Activated CD8-positive, alpha-beta memory T cell treated with anti-CD3 and anti-CD28 coated beads for 1 hour (primary cell): ENCODE measurements around the gene WLS.
"Not testable (repeated sequence)": the region's sequence is repeated elsewhere in the genome, so short reads cannot be mapped to it uniquely, and the experiment has no call there.

Source experiments
- DNase-seq, 2 donors: peaks; one replicate each; pipeline ENCODE4 v3.0.0-alpha.2; 2020; ENCODE audit warnings: low read depth in 1 of 2; ENCODE audit errors: extremely low read depth in 1 of 2

The WLS gene

DNA sequence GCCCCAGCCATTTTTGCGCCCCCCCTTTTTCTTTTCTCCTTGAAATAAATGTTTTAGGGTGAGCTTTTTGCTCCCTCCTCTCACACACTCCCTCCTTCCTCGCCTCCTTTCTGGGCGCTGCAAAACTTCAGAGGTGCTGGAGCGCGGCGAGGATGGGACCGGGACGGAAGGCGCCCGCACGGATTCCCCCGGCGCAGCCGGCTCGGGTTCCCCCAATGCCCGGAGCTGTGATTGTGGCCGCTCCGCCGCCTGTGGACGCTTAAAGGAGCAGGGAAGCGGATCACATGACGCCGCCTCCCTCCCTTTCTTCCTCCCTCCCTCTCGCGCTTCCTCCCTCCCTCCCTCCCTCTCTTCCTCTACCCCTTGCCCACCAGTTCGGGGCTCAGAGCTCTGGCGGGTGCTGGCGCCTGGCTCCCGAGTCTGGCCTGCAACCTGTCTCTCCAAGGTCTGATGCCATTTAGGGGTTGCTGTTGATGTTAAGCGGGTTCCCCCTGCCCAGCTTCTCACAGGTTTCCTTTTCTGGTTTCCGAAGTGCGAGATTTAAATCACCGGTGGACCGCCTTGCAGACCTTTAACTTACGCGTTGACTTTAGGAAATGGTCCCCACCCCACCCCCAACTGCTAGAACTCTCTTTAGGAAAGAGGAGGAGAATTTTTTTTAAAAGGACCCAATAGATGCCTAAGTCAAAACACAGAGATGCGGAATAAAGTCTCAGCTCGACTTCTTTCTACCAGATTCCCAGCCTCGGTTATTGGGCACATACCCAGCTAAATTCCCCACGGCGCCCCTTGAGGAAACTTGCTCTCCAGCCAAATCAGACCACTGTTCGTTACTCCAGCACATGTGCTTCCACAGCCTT, at the start of gene WLS:
TSS of gene WLS (minus strand) at position 235 of the 860 bp plus-strand sequence. CDS start at position 11, 224 bp downstream.
- DNase-seq = no peak

DNA sequence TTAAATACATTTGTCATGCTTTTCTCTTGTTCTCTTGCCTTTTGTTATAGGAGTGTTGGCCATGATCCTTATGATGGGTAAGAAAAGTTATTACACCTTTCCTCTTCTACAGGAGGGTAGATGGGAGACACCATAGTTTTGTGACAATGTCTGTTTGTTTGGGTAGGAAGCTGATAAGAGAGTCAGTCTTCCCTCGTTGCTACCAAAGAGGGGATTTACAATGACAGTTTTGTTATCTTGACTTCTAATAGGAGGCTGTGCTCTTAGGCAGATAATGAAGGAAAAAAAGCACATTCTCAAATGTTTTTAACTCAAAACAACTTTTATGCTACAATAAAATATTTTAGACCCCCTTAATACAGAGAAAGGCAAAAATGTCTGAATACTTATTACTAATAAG, 48.0 kb upstream of the WLS start:
- no peak for DNase-seq

DNA sequence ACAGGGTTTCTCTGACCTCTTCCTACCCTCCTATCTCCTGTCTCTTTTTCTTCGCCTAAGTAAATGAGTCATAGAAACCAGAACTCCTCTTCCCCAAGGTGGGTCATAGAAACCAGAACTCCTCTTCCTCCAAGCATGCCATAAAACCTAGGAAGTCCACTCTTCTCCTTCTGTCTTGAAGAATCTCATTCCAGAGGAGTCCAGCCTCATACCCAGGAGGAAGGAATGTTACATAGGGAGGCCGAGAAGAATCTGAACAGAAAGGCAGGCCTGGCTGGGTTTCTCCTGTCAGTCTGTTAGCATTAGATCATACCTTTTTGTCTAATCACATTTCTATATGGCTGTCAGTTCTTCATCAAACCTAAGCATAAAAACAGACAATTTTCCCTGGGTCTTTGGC, 47.5 kb upstream of the WLS start:
- no peak for DNase-seq

DNA sequence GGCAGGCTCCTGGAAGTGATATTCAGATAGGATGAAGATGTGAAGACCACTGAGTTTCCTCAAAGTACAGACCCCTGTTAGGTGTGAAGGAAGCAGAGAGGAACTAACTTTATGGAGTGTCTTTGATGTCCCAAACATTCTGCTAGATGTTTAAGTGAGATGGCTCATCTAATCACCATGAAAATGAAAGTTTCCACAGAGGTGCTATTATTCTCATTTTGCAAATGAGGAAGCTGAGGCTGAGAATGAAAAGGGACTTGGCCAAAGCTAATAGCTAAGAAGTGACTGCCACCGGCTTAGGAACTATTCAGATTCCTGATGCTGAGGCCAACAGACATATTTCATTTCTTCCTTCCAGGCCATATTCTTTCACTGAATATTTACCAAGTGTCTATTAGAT, 45.9 kb upstream of the WLS start:
- DNase-seq = no peak

DNA sequence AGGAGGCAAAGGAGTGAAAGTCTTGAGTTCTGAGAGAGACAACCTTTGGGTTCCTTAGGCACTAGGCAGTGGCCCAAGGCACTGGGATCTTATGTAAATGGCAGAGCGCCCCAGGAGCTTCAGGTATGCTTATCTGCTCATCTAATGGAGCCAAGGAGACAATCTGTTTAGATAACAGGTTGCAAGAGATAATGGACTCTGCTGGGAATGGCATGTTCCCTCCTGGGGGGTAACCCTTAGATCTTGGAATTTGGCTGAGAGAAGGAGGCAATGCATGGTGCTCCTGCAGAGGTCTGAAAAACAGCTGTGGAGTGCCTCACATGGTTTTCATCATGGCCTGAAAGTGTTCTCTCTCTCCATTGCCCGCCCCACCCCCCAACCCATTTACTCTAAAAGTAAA, 44.1 kb upstream of the WLS start:
- DNase-seq = no peak

DNA sequence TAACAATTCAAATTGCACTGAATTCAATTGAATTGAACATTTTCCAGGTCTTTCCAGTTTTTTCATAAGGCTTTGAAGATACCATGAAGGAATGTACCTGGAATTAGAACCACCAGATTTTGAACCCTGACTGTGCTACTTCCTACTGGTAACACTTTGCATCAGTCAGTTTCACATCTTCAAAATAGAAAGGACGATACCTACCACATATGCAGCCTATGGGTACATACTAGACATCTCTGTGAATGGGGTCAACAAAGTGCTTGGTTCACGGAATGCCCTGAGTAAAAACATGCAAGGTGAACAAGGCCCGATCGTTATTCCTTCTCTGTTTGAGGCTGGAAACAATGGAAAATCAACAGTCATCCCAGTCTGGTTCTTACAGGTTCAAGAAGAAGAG, 41.2 kb upstream of the WLS start:
- no peak for DNase-seq

DNA sequence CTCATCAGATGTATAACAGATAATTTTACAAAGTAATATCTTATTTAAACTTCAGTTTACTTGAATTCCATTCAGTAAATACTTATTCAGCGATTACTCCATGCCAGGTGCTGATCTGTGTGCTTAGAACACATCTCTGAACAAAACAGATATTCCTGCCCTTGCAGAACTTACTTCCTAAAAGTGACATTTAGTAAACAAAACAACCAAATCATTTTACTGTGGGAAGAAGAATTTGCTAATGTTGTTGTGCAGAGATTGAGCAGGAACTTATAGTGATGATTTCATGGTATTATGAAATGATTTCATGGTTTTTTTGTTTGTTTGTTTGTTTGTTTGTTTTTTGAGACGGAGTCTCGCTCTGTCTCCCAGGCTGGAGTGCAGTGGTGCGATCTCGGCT, 39.3 kb upstream of the WLS start:
- DNase-seq = no peak

DNA sequence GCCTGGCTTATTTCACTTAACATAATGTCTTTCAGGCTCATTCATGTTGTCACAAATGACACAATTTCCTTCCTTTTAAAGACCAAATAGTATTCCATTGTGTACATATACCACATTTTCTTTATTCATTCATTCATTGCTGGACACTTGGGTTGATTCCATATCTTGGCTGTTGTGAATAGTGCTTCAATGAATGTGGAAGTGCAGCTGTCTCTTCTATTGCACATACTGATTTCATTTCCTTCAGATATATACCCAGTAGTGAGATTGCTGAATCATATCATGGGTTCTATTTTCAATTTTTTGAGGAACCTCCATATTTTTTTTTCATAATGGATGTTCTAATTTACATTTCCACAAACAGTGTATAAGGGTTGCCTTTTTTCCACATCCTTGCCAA, 38.6 kb upstream of the WLS start:
- no peak for DNase-seq

DNA sequence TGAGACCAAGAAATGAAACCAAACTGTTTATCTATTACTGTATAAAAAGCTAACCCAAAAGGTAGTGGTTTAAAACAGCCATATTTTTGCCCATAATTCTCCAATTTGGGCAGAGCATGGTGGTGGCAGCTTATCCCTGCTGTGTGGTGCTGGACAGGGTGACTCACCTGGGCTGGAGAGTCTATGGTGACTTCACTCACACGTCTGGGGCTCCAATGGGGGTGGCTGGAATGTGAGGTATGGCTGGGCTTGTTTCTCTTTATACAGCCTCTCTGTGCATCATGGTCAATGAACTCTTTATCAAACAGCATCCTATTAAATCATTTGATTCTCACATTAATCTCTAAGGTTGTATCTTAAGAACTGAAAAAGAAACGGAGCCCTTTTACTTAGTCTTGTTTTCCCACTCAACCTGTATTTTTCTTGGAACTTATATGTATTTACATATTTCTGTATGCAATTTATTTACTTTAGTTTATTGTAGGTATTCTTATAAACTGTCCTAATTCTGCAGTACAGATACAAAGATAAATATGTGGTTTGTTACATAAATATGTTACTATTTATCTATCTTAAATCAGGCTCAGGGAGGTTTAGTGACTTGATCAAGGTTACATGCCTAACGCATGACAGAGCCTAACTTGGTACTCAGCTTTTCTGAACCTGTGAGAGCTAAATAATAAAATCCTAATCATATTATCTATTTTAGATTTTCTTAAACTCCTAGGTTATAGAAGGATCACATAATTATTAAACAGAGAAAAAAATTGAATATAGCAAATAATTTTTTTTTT, 37.5 kb upstream of the WLS start:
- DNase-seq = no peak

DNA sequence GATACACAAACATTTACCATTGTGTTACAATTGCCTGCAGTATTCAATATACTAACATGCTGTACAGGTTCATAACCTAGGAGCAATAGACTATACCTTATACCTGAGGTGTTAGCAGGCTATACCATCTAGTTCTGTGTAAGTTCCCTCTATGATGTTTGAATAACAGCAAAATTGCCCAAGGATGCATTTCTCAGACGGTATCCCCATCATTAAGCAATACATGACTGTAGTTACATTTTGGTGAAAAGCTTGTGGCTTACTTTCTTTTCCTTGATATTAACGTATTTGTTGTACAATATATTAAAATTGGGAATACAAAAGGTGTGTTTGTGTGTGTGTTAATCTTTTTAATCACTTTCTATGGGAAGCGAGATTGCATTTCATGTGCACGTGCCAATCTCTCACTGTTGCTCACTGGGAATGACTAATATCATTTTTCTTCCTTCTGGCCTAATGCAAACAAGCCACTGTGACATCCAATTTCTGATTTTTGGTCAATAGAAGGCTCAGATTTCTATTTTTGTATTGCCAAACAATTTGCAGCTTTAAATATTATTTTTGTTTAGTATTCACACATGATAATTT, 36.7 kb upstream of the WLS start:
- DNase-seq = no peak

DNA sequence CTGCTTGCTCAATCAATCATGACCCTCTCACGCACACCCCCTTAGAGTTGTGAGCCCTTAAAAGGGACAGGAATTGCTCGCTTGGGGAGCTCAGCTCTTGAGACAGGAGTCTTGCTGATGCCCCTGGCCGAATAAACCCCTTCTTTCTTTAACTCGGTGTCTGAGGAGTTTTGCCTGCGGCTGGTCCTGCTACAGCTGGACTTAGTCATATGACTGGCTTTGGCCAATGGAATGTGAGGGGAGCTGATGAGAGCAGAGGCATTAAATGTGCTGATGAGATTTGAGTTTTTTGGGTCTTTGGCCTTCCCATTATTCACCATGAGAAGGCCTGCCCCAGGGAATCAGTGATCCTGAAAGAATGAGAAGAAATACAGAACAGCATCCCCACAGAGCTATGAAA, 24.5 kb upstream of the WLS start:
- DNase-seq = not testable (repeated sequence)

DNA sequence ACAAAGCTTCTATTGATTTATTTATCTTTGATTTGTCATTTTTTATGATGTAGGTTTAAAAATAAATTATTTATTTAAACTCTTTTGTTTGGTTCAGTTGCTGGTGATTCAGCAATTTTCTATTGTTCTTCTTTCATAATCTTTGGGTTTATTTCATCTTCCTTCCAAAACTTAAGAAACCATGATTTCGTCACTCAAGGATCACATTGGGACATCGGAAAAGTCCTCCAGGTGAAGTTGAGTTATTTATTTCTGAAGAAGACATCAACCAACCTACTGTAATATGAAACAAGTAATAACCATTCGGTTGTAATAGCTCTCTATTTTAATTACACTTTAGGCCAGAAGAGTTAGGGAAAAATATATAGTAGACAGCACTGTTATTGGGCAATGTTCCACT, 23.0 kb upstream of the WLS start:
- no peak for DNase-seq

DNA sequence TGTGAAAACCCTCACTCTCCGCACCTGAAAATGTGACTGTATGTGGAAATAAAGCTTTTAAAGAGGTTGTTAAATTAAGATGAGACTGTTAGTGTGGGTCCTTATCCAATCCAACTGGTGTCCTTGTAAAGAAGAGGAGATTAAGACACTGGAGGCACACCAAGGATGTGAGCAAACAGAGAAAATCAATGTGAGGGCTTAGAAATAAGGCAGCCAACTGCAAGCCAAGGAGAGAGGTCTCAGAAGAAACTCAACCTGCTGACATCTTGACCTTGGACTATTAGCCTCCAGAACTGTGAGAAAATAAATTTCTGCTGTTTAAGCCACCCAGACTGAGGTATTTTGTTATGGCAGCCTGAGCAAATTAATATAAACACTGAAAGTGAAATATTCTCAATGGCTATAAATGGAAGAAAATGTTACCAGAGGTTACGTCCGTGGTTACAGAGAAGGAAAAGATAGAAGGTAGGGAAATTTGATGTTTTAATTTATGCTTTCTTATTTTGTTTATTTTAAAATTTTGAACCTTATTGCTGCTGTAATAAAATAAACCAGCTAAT, 22.4 kb upstream of the WLS start:
- no peak for DNase-seq

DNA sequence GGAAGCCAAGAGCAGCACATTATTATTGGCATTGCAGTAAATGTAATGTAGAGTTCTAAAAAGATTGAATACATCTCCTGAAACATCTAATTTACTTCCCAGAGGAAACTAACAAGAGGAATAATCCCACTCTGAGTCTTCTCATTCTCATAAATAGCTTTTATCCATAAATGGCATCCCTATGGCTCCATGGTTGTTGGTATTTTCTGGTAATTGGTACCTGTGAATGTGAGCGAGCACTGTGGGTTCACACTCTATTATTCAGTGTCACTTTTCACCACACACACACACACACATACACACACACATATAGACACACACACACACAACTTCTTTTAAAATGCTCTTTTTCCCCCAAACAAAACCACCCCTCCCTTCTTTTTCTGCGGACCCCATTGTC, 4.7 kb upstream of the WLS start:
- DNase-seq = no peak

DNA sequence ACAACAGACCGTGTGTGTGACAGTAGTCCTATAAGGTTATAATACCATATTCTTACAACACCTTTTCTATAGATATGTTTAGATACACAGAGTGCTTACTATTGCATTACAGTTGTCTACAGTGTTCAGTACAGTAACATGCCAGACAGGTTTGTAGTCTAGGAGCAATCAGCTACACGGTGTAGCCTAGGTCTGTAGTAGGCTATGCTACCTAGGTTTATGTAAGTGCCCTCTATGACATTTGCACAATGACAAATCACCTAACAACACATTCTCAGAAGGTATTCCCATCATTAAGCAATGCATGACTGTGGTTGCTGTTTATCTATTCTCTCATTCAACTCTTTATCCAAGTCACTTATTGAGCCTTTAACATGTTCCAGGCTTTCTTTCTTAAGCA, 1.8 kb upstream of the WLS start:
- no peak for DNase-seq

DNA sequence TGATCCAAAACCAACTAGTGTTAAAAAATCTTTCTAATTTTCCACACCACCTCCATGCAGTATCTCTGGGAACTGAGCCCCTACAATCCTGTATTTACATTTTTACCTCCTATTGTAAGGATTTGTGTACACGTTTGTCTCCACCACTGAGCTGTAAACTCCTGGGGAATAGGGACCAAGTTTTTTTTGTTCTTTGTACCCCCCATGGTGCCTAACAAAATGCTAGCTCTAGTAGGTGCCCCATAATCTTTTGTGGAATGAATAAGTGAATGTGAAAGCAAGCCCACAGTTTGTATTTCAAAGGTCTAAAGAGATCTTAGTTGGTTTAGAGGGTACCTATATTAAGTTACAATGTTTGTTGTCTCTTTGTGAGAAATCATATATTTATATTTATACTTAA, 879 bp upstream of the WLS start:
- DNase-seq = no peak

DNA sequence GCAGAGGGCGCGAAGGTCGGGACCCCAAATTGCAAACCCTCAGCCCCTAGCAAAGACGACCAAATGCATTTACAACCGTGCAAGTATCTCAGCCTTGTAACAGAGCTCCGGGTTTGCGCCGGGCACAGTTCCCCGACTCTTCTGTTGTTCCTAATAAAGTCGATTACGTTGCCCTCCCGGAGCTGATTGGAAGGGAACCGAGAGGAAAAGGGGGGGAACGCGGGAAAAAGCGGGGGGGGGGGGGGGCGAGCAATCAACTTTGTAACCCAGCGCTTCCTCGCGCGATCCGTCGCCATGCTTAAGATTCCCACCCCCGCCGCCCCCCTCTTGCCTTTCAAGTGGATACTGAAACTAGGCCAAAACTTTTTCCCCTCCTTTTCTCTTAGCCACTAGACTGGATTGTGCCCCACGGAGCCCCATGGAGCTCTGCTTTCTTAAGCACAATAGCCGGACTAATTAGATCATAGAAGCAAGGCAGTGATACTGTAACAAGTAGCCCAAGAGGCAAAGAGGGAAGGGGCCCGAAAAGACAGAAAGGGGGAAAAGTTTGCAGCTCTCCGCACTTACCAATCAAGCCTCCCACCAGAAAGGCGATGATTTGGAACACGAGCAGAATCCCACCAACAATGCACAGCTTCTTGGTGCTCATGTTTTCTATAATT, 565 bp downstream of the WLS start:
- DNase-seq = no peak

DNA sequence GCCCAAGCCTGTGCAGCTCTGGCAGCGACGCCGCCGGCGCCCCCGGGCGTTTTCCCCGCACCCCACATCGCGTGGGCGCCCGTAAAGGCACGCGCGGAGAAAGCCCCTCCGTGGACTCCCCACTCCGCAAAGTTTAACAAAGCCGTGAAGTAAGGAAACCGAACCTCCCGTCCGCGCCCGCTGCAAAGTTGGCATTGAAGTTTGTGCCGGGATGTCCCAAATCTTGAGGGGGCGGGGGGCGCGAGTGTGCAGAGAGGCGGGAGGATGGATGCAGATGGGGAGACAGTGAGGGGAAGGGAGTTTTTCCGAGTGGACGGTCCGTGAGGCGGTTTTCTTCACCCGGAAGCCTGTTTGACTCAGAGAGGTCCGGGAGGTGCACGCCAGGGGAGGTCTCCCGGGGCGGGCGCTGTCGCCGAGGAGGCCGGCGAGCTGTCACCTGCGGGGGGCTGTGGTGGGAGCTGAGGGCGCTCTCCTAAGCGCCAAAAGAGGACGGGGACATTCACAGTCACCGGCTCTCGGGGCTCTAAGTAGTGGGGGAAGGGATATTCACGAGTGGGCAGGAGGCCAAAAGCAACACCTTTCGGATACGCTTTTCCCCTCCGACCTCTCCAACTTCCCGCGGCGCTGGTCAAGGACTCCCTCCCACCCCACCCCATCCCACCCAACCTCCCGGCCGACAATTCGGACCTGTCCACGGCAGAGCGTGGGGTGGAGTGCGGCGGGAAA, 1.3 kb downstream of the WLS start:
- DNase-seq = no peak

DNA sequence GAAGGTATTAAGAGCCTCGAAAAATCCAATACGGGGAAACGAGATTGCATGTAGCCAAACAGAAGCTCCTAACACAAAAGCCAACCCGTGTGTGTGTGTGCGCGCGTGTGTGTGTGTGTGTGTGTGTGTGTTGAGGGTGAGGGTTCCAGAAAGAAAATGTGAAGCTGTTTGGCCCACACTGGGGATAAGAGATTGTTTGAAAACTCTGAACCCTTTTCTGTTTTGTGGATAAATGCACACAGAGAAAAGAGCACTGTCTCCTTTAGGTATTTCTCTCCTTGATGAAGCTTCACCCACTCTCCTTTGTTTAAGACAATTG, 1.9 kb downstream of the WLS start:
- DNase-seq = no peak

DNA sequence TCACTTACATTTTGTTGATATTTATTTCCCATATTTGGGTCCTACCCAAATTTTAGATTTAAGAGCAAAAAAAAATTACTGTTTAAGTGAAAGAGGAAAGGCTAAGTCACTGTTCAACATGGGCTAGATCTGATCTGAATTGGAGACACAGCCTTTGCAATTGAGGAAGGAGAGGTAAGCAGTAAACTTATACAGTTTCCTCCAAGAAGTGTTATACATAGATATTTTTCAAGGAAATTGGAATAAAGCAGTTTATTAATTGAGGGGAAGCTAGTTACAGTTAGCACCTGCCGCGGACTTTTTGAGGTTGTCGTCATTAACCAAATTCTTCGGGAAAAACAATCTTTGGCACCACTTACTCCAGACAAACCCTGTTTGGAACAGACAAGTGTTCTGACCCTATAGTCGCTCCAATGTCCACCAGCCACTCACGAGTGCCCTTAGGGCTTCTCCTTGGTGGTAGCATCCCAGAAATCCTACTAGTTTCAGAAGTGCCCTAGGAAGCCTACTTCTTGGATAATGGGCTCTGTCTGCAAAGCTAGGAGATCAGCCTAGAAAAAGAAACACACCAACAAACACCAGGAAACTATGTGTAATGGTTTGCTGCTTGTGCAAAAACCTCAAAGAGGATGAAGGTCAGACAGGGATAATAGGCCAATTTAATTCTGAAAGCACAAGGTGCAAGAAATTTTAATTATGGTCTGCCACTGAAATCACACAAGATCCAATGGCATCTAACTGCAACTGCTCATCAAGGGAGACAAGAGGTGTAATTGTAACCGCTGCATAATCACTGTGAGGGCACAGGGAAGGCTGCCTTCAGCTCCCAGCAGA, 2.5 kb downstream of the WLS start:
- no peak for DNase-seq
